WTC11 (cell line): ENCODE results near the gene LY6G6C. TPM values are rescaled to one million over a fixed set of nuclear protein-coding genes. Genes with fewer than 3 reads are reported as not detected.

ENCODE experiments used
- ATAC-seq: fragments of 200-7000 bp; cut with Tn5 transposase; 2 replicates; pipeline ENCODE4 v1.10.0; 2021; ENCODE audit warnings: mild to moderate bottlenecking, moderate library complexity
- CTCF ChIA-PET: fragments of 300-600 bp; sonication (Branson Sonifier 250); formaldehyde crosslinking; loops from one replicate; lab custom pipeline; 2021; ENCODE audit warnings: antibody characterized with exemption; lab: Charles Lee
- POLR2A ChIA-PET: fragments of 350-600 bp; sonication (Branson Sonifier 250); formaldehyde crosslinking; loops from one replicate; lab custom pipeline; 2021; ENCODE audit warnings: antibody characterized with exemption; lab: Charles Lee
- DNase-seq: peaks from one replicate; pipeline ENCODE4 v3.0.0; 2021; ENCODE audit warnings: low spot score
- H3K27ac Mint-ChIP-seq: 2 replicates; pipeline ENCODE4 v1.8.0; 2021; ENCODE audit warnings: mixed read lengths
- H3K27me3 Mint-ChIP-seq: 2 replicates; pipeline ENCODE4 v1.8.0; 2021; ENCODE audit warnings: low read depth, mild to moderate bottlenecking, moderate library complexity, mixed read lengths
- H3K36me3 Mint-ChIP-seq: 2 replicates; pipeline ENCODE4 v1.8.0; 2021; ENCODE audit warnings: mixed read lengths
- H3K4me1 Mint-ChIP-seq: 2 replicates; pipeline ENCODE4 v1.8.0; 2022; ENCODE audit warnings: mixed read lengths
- H3K4me3 Mint-ChIP-seq: 2 replicates; pipeline ENCODE4 v1.8.0; 2021; ENCODE audit warnings: mild to moderate bottlenecking, moderate library complexity, mixed read lengths
- H3K9me3 Mint-ChIP-seq: 2 replicates; pipeline ENCODE4 v1.8.0; 2021; ENCODE audit warnings: mixed read lengths
- AR ChIP-seq: fragments of 250-450 bp; sonication (Bioruptor Pico); IDR thresholded peaks from 2 replicates; pipeline ENCODE4 v1.9.0; 2021; ENCODE audit warnings: mild to moderate bottlenecking
- ATF1 ChIP-seq: sonication (generic); formaldehyde crosslinking; IDR thresholded peaks from 2 replicates; pipeline ENCODE4 v1.8.1; 2023; ENCODE audit warnings: mild to moderate bottlenecking, moderate library complexity, missing genetic modification reagents
- ATF6 ChIP-seq: sonication (generic); formaldehyde crosslinking; IDR thresholded peaks from 2 replicates; pipeline ENCODE4 v1.8.1; 2023; ENCODE audit warnings: mild to moderate bottlenecking, missing genetic modification reagents
- CBFB ChIP-seq: sonication (generic); formaldehyde crosslinking; IDR thresholded peaks from 2 replicates; pipeline ENCODE4 v1.8.1; 2022; ENCODE audit warnings: mild to moderate bottlenecking, low read depth, missing genetic modification reagents
- CTCF ChIP-seq: fragments of 200-600 bp; IDR thresholded peaks from 2 replicates; pipeline ENCODE4 v1.8.0; 2022; ENCODE audit warnings: antibody characterized with exemption
- KAT7 ChIP-seq: sonication (generic); formaldehyde crosslinking; IDR thresholded peaks from 2 replicates; pipeline ENCODE4 v1.8.1; 2023; ENCODE audit warnings: missing genetic modification reagents, mild to moderate bottlenecking, borderline replicate concordance
- NR1H2 ChIP-seq: sonication (generic); formaldehyde crosslinking; IDR thresholded peaks from 2 replicates; pipeline ENCODE4 v1.9.0; 2021; ENCODE audit warnings: mild to moderate bottlenecking, moderate library complexity, missing genetic modification reagents
- OVOL2 ChIP-seq: fragments of 250-450 bp; sonication (Bioruptor Pico); IDR thresholded peaks from 2 replicates; pipeline ENCODE4 v1.9.0; 2021; ENCODE audit warnings: mild to moderate bottlenecking, borderline replicate concordance
- SP1 ChIP-seq: sonication (generic); formaldehyde crosslinking; conservative IDR thresholded peaks from 2 replicates; pipeline ENCODE4 v1.8.1; 2022; ENCODE audit warnings: missing genetic modification reagents
- ZNF138 ChIP-seq: sonication (generic); formaldehyde crosslinking; conservative IDR thresholded peaks from 2 replicates; pipeline ENCODE4 v1.8.1; 2022; ENCODE audit warnings: mild to moderate bottlenecking, moderate library complexity, missing genetic modification reagents
- ZNF416 ChIP-seq: fragments of 250-450 bp; sonication (Bioruptor Pico); IDR thresholded peaks from 2 replicates; pipeline ENCODE4 v1.9.0; 2021; ENCODE audit warnings: mild to moderate bottlenecking, inconsistent platforms
- ZNF671 ChIP-seq: fragments of 250-450 bp; sonication (Bioruptor Pico); IDR thresholded peaks from 2 replicates; pipeline ENCODE4 v1.8.0; 2021; ENCODE audit warnings: mild to moderate bottlenecking
- total RNA-seq: library from RNA; stranded (reverse); gene quantifications from 3 replicates; pipeline ENCODE4 v1.2.3, GENCODE V29; 2021
- TF ChIP-seq, protein P1 (sequence below): sonication (generic); formaldehyde crosslinking; IDR thresholded peaks from 2 replicates; pipeline ENCODE4 v1.8.1; 2022; ENCODE audit warnings: mild to moderate bottlenecking, moderate library complexity, missing genetic modification reagents
- TF ChIP-seq, protein P2 (sequence below): fragments of 250-450 bp; sonication (Bioruptor Pico); IDR thresholded peaks from 2 replicates; pipeline ENCODE4 v1.9.0; 2021; ENCODE audit warnings: mild to moderate bottlenecking, borderline replicate concordance
- TF ChIP-seq, protein P3 (sequence below): sonication (generic); formaldehyde crosslinking; IDR thresholded peaks from 2 replicates; pipeline ENCODE4 v1.8.1; 2023; ENCODE audit warnings: mild to moderate bottlenecking, missing genetic modification reagents, borderline replicate concordance

LY6G6C gene
- total RNA-seq, 1 experiment from 2014 or later, result 0.35 TPM

DNA sequence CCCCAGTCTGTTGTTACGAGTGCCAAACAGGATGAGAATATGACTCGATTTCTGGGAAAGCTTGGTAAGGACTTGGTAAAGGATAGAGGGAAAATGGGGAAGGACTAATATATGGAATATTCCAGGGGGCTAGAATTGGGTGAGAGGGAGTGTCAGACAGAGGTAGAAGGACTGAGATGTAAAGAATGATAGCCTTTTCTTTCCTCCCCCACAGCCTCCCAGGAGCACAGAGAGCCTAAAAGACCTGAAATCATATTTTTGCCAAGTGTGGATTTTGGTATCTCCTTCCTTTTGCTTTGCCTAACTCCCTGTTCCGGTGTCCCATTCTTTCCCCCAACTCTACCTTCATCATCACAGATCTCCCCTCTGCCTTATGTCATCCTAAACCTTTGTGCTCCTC is 21.3 kb upstream of the LY6G6C start:
- ATAC-seq, result no peak
- DNase-seq, result no peak
- no peaks in the 10 kb centered on the region for H3K9me3 Mint-ChIP-seq
- peaks cover 18% of the 10 kb centered on the region for H3K36me3 Mint-ChIP-seq
- TF ChIP-seq ZNF671 (CRISPR knock-in tag) (no peak), SP1 (CRISPR knock-in tag) (no peak), ATF6 (CRISPR knock-in tag) (no peak), KAT7 (CRISPR knock-in tag) (no peak), ZNF138 (no peak), AR (CRISPR knock-in tag) (no peak), OVOL2 (CRISPR knock-in tag) (no peak), ATF1 (CRISPR knock-in tag) (no peak)
- H3K27ac Mint-ChIP-seq, result no peak overlapping the region
- peaks cover 33% of the 10 kb centered on the region for H3K4me1 Mint-ChIP-seq
- no peaks in the 10 kb centered on the region; the same call in 1 of the 2 replicates for H3K27me3 Mint-ChIP-seq
- no peak overlapping the region for H3K4me3 Mint-ChIP-seq
- CTCF ChIA-PET, result interaction anchor here (3.6 kb wide), 1 partner anchor 49 kb away, joined by 14 read pairs; no protein-coding TSS in a partner anchor
- POLR2A ChIA-PET, result no interaction called here

GRCh38 chr6:31741815-31742214 is 20.3 kb upstream of the LY6G6C start:
- ChIA-PET POLR2A (interaction anchor here (4.5 kb wide), 1 partner anchor 13 kb away, joined by 32 read pairs; the partner anchor contains the start of gene DDAH2), CTCF (interaction anchor here (2.4 to 3.6 kb wide), 2 partner anchors 31 to 50 kb away, joined by 14 read pairs; no protein-coding TSS in a partner anchor)
- peaks cover 12% of the 10 kb centered on the region for H3K36me3 Mint-ChIP-seq
- no peaks in the 10 kb centered on the region; the same call in 1 of the 2 replicates for H3K27me3 Mint-ChIP-seq
- H3K27ac Mint-ChIP-seq, result peak overlapping the region; percentile 42; the same call in 1 of the 2 replicates
- ATAC-seq (no peak), DNase-seq (no peak)
- no peak overlapping the region for H3K4me3 Mint-ChIP-seq
- H3K9me3 Mint-ChIP-seq, result no peaks in the 10 kb centered on the region
- peaks cover 44% of the 10 kb centered on the region for H3K4me1 Mint-ChIP-seq
- TF ChIP-seq CTCF (no peak), ZNF138 (no peak), ZNF416 (CRISPR knock-in tag) (no peak), NR1H2 (CRISPR knock-in tag) (no peak), AR (CRISPR knock-in tag) (no peak), SP1 (CRISPR knock-in tag) (no peak), CBFB (CRISPR knock-in tag) (no peak)
- TF ChIP-seq, protein P1, sequence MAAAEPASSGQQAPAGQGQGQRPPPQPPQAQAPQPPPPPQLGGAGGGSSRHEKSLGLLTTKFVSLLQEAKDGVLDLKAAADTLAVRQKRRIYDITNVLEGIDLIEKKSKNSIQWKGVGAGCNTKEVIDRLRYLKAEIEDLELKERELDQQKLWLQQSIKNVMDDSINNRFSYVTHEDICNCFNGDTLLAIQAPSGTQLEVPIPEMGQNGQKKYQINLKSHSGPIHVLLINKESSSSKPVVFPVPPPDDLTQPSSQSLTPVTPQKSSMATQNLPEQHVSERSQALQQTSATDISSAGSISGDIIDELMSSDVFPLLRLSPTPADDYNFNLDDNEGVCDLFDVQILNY, result no peak
- TF ChIP-seq, protein P2, sequence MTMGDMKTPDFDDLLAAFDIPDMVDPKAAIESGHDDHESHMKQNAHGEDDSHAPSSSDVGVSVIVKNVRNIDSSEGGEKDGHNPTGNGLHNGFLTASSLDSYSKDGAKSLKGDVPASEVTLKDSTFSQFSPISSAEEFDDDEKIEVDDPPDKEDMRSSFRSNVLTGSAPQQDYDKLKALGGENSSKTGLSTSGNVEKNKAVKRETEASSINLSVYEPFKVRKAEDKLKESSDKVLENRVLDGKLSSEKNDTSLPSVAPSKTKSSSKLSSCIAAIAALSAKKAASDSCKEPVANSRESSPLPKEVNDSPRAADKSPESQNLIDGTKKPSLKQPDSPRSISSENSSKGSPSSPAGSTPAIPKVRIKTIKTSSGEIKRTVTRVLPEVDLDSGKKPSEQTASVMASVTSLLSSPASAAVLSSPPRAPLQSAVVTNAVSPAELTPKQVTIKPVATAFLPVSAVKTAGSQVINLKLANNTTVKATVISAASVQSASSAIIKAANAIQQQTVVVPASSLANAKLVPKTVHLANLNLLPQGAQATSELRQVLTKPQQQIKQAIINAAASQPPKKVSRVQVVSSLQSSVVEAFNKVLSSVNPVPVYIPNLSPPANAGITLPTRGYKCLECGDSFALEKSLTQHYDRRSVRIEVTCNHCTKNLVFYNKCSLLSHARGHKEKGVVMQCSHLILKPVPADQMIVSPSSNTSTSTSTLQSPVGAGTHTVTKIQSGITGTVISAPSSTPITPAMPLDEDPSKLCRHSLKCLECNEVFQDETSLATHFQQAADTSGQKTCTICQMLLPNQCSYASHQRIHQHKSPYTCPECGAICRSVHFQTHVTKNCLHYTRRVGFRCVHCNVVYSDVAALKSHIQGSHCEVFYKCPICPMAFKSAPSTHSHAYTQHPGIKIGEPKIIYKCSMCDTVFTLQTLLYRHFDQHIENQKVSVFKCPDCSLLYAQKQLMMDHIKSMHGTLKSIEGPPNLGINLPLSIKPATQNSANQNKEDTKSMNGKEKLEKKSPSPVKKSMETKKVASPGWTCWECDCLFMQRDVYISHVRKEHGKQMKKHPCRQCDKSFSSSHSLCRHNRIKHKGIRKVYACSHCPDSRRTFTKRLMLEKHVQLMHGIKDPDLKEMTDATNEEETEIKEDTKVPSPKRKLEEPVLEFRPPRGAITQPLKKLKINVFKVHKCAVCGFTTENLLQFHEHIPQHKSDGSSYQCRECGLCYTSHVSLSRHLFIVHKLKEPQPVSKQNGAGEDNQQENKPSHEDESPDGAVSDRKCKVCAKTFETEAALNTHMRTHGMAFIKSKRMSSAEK, result no peak
- TF ChIP-seq, protein P3, sequence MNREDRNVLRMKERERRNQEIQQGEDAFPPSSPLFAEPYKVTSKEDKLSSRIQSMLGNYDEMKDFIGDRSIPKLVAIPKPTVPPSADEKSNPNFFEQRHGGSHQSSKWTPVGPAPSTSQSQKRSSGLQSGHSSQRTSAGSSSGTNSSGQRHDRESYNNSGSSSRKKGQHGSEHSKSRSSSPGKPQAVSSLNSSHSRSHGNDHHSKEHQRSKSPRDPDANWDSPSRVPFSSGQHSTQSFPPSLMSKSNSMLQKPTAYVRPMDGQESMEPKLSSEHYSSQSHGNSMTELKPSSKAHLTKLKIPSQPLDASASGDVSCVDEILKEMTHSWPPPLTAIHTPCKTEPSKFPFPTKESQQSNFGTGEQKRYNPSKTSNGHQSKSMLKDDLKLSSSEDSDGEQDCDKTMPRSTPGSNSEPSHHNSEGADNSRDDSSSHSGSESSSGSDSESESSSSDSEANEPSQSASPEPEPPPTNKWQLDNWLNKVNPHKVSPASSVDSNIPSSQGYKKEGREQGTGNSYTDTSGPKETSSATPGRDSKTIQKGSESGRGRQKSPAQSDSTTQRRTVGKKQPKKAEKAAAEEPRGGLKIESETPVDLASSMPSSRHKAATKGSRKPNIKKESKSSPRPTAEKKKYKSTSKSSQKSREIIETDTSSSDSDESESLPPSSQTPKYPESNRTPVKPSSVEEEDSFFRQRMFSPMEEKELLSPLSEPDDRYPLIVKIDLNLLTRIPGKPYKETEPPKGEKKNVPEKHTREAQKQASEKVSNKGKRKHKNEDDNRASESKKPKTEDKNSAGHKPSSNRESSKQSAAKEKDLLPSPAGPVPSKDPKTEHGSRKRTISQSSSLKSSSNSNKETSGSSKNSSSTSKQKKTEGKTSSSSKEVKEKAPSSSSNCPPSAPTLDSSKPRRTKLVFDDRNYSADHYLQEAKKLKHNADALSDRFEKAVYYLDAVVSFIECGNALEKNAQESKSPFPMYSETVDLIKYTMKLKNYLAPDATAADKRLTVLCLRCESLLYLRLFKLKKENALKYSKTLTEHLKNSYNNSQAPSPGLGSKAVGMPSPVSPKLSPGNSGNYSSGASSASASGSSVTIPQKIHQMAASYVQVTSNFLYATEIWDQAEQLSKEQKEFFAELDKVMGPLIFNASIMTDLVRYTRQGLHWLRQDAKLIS (CRISPR knock-in tag), result no peak
